K562 (cell line): ENCODE results near the gene PHKA2. TPM values are rescaled to one million over a fixed set of nuclear protein-coding genes. Genes with fewer than 3 reads are reported as not detected.
A peak's percentile ranks its signal among the peaks of the same experiment; 100 is the strongest.

Source experiments
- ATAC-seq: fragments of 200-7000 bp; cut with Tn5 transposase; 3 replicates; pipeline ENCODE4 v1.9.1; 2020; ENCODE audit warnings: moderate library complexity
- BruUV-seq: library from RNA; stranded (reverse); fragments of 400-500 nt; replicated peaks from 2 replicates; lab custom pipeline; 2021; lab: Mats Ljungman, UMichigan
- CTCF ChIA-PET: fragments of 300-600 bp; formaldehyde crosslinking; extraction: SDS; loops from one replicate; lab custom pipeline; 2021; ENCODE audit warnings: low intra/inter-chr PET ratio; lab: Yijun Ruan, JAX
- POLR2A ChIA-PET: fragments of 300-600, 350-650 bp; sonication (Branson Sonifier 250); formaldehyde crosslinking; extraction: SDS; loops from one replicate; lab custom pipeline; 2021; ENCODE audit warnings: antibody characterized with exemption, inconsistent platforms; lab: Yijun Ruan, JAX
- DNase-seq, 4 experiments: peaks; one replicate each; pipeline versions ENCODE4 v3.0.0 to v3.0.0-alpha.2; 2011 to 2018; ENCODE audit warnings: low spot score in 3 of 4, mixed read lengths in 3 of 4; ENCODE audit errors: extremely low read depth in 1 of 4
- FAIRE-seq: peaks from 2 replicates; lab custom pipeline; 2011; peaks lifted over from hg19 to GRCh38; lab: Jason Lieb, UNC
- H2AFZ ChIP-seq: 2 replicates; pipeline ENCODE4 v1.6.0; 2011; ENCODE audit warnings: low read depth, low read length, control low read depth, inconsistent platforms
- H3K27ac ChIP-seq: fragments of 200-600 bp; 3 replicates; pipeline ENCODE4 v1.8.0; 2011; ENCODE audit warnings: low read depth, mild to moderate bottlenecking, control low read depth, inconsistent platforms, low read length, moderate library complexity, mixed read lengths; ENCODE audit errors: extremely low read depth
- H3K27me3 ChIP-seq, 2 experiments: fragments of 300-600 bp in 1 of 2; 2 replicates in 1 of 2; 3 replicates in 1 of 2; pipeline versions ENCODE4 v1.6.0 to v1.8.0; 2011; ENCODE audit warnings: inconsistent platforms in 2 of 2, low read length in 2 of 2, mild to moderate bottlenecking in 1 of 2, mixed read lengths in 1 of 2, moderate library complexity in 1 of 2; ENCODE audit not compliant: control insufficient read depth in 2 of 2, insufficient read depth in 2 of 2
- H3K36me3 ChIP-seq: fragments of 300-600 bp; 3 replicates; pipeline ENCODE4 v1.8.0; 2011; ENCODE audit warnings: mild to moderate bottlenecking, low read length, inconsistent platforms; ENCODE audit not compliant: control insufficient read depth, insufficient read depth
- H3K4me1 ChIP-seq, 2 experiments: fragments of 200-600 bp in 1 of 2; replicated peaks in 1 of 2; 2 replicates in 1 of 2; 3 replicates in 1 of 2; pipeline versions ENCODE4 v1.5.1 to v1.8.0; 2011; ENCODE audit warnings: inconsistent platforms in 2 of 2, low read length in 2 of 2, mild to moderate bottlenecking in 1 of 2, mixed read lengths in 1 of 2, moderate library complexity in 1 of 2; ENCODE audit not compliant: control insufficient read depth in 2 of 2, insufficient read depth in 2 of 2
- H3K4me2 ChIP-seq: 2 replicates; pipeline ENCODE4 v1.6.1; 2011; ENCODE audit warnings: low read length, control low read depth, inconsistent platforms, mixed read lengths; ENCODE audit not compliant: insufficient read depth
- H3K4me3 ChIP-seq: fragments of 200-600 bp; sonication (generic), shearing (Covaris generic); 2 replicates; pipeline ENCODE4 v1.5.1; 2016; ENCODE audit warnings: control low read depth, inconsistent platforms
- H3K79me2 ChIP-seq: fragments of 200-600 bp; 3 replicates; pipeline ENCODE4 v1.8.0; 2011; ENCODE audit warnings: low read length, inconsistent platforms; ENCODE audit not compliant: control insufficient read depth, insufficient read depth
- H3K9ac ChIP-seq, 2 experiments: 2 replicates each; pipeline versions ENCODE4 v1.6.0 to v1.6.1; 2011; ENCODE audit warnings: low read depth in 2 of 2, low read length in 2 of 2, control low read depth in 1 of 2, inconsistent platforms in 1 of 2, mild to moderate bottlenecking in 1 of 2, mixed read lengths in 1 of 2; ENCODE audit not compliant: insufficient read depth in 1 of 2
- H3K9me1 ChIP-seq: one replicate; pipeline ENCODE4 v1.6.0; 2011; ENCODE audit warnings: inconsistent platforms, mild to moderate bottlenecking, low read length, moderate library complexity; ENCODE audit not compliant: control insufficient read depth, insufficient read depth
- H3K9me3 ChIP-seq: replicated peaks from 2 replicates; pipeline ENCODE4 v1.5.1; 2011; ENCODE audit warnings: low read depth, low read length, inconsistent platforms; ENCODE audit not compliant: control insufficient read depth, insufficient read depth
- H4K20me1 ChIP-seq: replicated peaks from 2 replicates; pipeline ENCODE4 v1.6.1; 2011; ENCODE audit warnings: low read length, inconsistent platforms, mixed read lengths; ENCODE audit not compliant: control insufficient read depth, insufficient read depth
- HMGN3 ChIP-seq: IDR thresholded peaks from 2 replicates; pipeline ENCODE4 v1.6.1; 2011; ENCODE audit warnings: borderline replicate concordance, low read depth, mild to moderate bottlenecking, mixed read lengths, low read length; ENCODE audit not compliant: insufficient read length; ENCODE audit errors: extremely low read depth
- RAD21 ChIP-seq, 2 experiments: fragments of 250-450 bp in 1 of 2; fragments of 450-650 bp in 1 of 2; sonication (Bioruptor Pico) in 1 of 2; formaldehyde crosslinking in 1 of 2; IDR thresholded peaks in 1 of 2; conservative IDR thresholded peaks in 1 of 2; 2 replicates each; pipeline versions ENCODE4 v1.4.0 to v1.8.0; 2020 to 2022; ENCODE audit warnings: mild to moderate bottlenecking in 2 of 2, moderate library complexity in 1 of 2
- ZNF174 ChIP-seq: fragments of 250-450 bp; sonication (Bioruptor Pico); IDR thresholded peaks from 2 replicates; pipeline ENCODE4 v1.4.0; 2020; ENCODE audit warnings: mild to moderate bottlenecking
- ZNF184 ChIP-seq: sonication (generic); formaldehyde crosslinking; IDR thresholded peaks from 2 replicates; pipeline ENCODE4 v1.5.0; 2020; ENCODE audit warnings: missing genetic modification reagents
- WGBS: fragments of 100-300 bp; shearing (Covaris generic); methylation state at CpG from one replicate; pipeline ENCODE4 v1.1.6; 2016; ENCODE audit warnings: low coverage, mixed read lengths; ENCODE audit not compliant: insufficient coverage; ENCODE audit errors: missing lambda C conversion rate; 5-methylcytosine and 5-hydroxymethylcytosine counted together
- in situ Hi-C: fragments of 300-500 bp; cut with MboI; formaldehyde crosslinking; loops from 4 replicates; pipeline ENCODE4 v1.15.0; 2018; ENCODE audit warnings: inconsistent platforms, mixed read lengths
- intact Hi-C: fragments of 100-400 bp; cut with micrococcal nuclease; formaldehyde crosslinking; loops from 2 replicates; pipeline ENCODE4 v1.14.2; 2022
- polyA plus RNA-seq, 8 experiments: library from polyadenylated mRNA; depleted of rRNA in 4 of 8; stranded (reverse) in 5 of 8; unstranded in 3 of 8; fragments of >200 nt; fragmentation: Nextera tagmentation in 2 of 8; fragmentation: Illumina TruSeq in 1 of 8; extraction: Ambion mirVana in 2 of 8; extraction: Trizol in 1 of 8; gene quantifications; 2 replicates each; pipeline versions ENCODE4 v1.2.1 to v1.2.3, GENCODE V29; 2011 to 2014; ENCODE audit warnings: inconsistent platforms in 1 of 8, missing spikeins in 1 of 8
- total RNA-seq, 7 experiments: library from RNA; depleted of rRNA in 6 of 7; stranded (reverse); fragments of >200 nt in 6 of 7; fragmentation: Illumina TruSeq in 2 of 7; extraction: Trizol in 2 of 7; gene quantifications; 2 replicates each; pipeline versions ENCODE4 v1.2.1 to v1.2.3, GENCODE V29; 2011 to 2021; ENCODE audit warnings: low replicate concordance in 1 of 7

PHKA2 gene
- total and polyA plus RNA-seq, 9 of the 15 experiments (the other 6 are each of a cell fraction or from before 2014, with no cell fraction given): 2.8 to 33.1 (median 20.3) TPM

DNA sequence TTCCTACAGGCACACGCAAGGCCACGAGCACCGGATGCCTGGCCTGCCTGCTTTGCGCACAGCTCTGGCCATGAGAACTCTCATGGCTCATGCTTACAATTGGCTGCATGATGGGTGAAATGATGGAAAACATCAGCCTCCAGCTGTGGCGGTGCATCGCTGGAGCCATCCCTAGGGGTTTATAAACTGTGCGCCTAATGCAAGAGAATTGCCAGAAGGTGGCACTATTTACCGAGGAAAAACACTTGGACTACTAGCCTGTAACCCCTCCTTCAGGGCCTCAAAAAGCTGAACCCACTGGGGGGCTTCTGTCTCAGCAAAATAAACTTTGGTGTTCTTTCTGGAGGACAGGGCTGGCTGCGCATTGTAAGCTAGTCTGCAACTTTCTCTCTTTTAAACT, 51.9 kb downstream of the PHKA2 start (continued):
- no peak for TF ChIP-seq HMGN3
- peak; percentile 28 to 47; a peak in 3 of 4 replicates for TF ChIP-seq RAD21 (CRISPR knock-in tag; conservative IDR thresholded peaks at IDR 0.05 in 1 of 2, IDR thresholded peaks at IDR 0.05 in 1 of 2)

DNA sequence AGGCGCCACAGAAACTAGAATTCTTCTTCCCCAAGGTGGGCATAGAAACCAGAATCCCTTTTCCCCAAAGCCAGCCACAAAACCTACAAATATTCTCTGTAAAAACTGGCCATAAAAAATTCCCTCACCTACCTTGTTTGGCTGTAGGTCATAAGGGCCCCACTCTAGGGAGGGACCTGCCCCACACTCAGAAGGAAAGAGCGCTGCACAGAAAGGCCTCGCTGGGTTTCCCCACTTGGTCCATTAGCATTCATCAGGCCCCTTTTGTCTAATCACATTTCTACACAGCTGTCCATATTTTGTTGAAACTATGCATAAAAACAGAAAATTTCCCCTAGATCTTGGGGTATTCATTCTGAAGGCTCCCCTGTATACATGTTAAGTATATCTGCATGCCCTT, 54.1 kb downstream of the PHKA2 start:
- ATAC-seq (no peak), FAIRE-seq (no peak), DNase-seq (no peak)
- H3K9me1 ChIP-seq: no peaks in the 10 kb centered on the region
- no peaks in the 10 kb centered on the region for H4K20me1 ChIP-seq
- WGBS: no CpG with 5 or more reads among the region's 3 CpGs
- H3K36me3 ChIP-seq: peaks cover 34% of the 10 kb centered on the region; the same call in 2 of the 3 replicates
- H3K4me3 ChIP-seq: no peak overlapping the region
- POLR2A ChIA-PET: no interaction called here
- H3K79me2 ChIP-seq: no peaks in the 10 kb centered on the region
- H3K4me2 ChIP-seq: no peak overlapping the region
- no peak overlapping the region for H3K9ac ChIP-seq
- no peaks in the 10 kb centered on the region for H3K4me1 ChIP-seq
- no peaks in the 10 kb centered on the region for H3K27me3 ChIP-seq
- intact Hi-C loops (loop anchor here (5.0 kb wide), 1 partner anchor 403 kb away; no protein-coding TSS in a partner anchor), in situ Hi-C loops (no loop called here)
- CTCF ChIA-PET: no interaction called here
- no peak overlapping the region for H2AFZ ChIP-seq
- no peaks in the 10 kb centered on the region for H3K9me3 ChIP-seq
- BruUV-seq: no TSS peak
- TF ChIP-seq ZNF174 (CRISPR knock-in tag) (no peak), ZNF184 (CRISPR knock-in tag) (no peak)
- no peak overlapping the region for H3K27ac ChIP-seq
